HG03439 (cell line): ENCODE data around the gene C1GALT1.
"Not testable (repeated sequence)": the region's sequence is repeated elsewhere in the genome, so short reads cannot be mapped to it uniquely, and the experiment has no call there.

Experiments used
- ATAC-seq: cut with Tn5 transposase; IDR thresholded peaks from one replicate; pipeline ENCODE4 v1.9.1; 2021; ENCODE audit warnings: mild to moderate bottlenecking, moderate library complexity; ENCODE audit not compliant: unreplicated experiment

The C1GALT1 gene

DNA sequence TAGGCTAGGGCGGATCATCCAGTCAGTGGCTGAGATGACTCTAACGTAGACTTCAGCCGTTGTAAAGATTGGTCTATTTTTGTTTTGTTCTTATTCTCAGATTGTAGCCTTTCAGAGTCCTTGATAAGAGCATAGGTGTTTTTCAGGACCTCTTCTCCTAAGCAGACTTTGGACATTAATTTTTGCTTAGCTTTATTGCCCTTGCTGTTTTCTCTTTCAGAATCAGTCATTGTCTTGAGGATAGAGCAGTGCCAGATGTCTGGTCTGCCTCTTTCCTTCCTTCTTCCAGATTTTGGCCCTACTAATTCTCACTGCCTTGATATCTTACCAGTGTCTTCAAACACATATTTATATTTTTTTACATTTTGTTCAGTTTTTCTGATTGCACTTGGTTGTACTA lies 49.5 kb downstream of the C1GALT1 start:
- ATAC-seq = no peak

DNA sequence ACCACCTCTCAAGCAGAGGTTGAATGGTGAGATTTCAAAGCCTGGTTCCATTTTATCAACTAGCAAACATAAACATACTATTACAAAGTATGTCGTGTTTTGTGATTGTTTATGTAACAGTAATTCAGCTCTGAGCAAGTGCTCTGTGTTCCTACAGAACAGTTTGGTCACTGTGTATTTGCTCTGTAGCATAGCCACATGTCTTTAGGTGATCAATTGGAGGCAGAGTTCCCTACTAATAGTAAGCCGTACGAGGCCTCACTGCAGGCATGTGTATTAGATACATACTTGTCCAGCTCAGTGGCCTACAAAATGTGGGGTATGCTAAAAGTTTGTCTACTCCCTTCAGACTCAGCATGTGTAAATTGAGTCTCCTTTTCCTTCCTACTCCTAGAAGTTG lies 53.0 kb downstream of the C1GALT1 start:
- no peak for ATAC-seq

DNA sequence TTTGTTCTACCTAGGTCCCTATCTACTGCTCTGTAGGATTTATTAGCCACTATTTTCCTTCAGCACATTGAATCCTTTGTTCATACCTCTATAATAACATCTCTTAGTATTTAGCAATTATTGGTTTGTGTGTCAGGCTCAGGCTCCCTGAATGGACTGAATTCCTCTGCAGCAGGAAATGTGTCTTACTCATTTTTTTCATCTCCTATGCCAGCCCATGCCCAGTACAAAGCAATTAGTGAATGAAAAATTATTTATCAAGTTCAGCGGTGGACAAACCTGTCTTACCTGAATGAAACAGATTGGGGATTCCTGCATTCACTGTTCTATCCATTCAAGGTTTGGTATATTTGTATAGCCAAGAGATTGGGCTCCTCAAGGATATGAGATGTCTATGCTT lies 53.7 kb downstream of the C1GALT1 start:
- ATAC-seq = no peak

DNA sequence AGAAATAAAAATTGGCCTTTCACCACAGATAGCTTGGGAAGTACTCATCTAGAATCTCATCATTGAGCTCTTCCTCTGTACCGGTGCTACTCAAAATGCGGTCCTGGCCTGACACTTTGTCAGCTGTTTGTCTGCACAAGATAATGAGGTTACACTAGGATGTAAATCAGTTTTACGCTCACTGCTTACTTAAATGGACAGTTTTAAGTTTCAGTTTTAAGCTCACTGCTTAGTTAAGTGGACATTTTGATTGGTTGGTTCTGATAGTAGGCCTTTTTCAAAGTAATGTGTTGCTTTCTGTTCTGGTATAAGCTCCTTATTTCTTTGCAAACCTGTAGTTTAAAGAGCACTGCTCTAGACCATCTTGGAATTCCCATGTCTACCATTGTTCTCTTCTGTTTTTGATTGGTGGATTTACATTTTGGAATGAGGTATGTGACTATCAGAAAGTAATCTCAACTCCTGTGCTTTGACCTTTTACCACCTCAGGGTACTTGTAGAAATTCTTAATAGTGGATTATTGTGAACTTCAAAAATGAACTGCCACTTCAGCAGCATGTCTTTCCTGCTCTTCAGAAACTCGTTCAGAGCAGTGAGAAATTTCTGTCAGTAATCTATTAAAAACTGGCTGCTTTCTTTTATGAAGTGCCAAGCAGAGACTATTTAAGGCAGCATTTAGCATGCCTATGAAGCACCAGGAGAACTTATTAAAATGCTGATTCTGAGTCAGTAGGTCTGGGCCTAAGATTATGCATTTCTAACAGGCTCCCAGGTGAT lies 55.0 kb downstream of the C1GALT1 start:
- no peak for ATAC-seq

DNA sequence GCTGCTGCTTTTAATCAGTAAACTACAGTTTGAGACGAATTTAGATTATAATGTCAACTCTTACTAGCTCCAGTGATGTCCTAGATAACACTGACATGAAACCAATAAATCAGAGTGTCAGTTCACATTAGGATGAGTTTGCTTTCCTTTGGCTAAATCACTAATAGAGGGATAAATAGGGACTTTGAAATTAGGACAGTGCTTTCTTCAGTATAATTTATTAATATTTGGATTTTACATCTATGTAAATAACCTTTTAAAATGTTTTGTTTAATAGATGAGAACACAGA lies 55.6 kb downstream of the C1GALT1 start:
- ATAC-seq = no peak

DNA sequence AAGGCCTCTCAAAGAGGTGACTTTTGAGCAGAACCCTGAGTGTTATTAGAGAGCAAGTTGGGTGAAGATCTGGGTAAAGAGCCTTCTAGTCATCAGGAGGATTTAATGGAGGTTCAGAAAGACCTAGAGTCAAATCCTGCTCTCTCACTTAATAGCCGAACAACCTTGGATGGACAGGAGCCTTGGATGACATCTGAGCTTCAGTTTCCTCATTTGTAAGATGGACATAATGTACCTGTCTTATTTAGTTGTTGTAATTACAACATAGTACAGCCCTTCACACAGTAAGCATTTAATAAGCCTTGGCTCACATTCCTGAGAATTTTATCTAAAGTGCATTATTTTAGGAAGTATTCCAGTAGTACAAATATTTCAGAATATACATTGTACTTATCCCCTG lies 57.0 kb downstream of the C1GALT1 start:
- no peak for ATAC-seq

DNA sequence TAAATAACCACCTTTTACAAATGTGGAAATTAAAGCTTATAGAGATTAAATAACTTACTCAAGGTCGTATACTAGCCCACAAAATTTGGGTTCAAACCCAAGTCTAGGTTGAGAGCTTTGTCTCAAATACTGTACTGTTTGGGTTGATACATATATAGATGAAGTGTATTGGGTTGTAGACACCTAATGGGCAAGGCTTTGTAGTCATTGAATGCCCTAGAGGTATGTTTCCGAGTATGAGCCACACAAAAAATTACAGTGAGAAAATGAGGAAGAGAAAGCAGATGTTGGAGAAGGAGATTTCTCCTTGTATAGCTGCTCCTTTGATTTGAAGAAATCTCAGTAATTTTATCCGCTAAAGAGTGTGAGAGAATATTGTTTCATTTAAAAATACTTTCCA lies 60.6 kb downstream of the C1GALT1 start:
- ATAC-seq = no peak

DNA sequence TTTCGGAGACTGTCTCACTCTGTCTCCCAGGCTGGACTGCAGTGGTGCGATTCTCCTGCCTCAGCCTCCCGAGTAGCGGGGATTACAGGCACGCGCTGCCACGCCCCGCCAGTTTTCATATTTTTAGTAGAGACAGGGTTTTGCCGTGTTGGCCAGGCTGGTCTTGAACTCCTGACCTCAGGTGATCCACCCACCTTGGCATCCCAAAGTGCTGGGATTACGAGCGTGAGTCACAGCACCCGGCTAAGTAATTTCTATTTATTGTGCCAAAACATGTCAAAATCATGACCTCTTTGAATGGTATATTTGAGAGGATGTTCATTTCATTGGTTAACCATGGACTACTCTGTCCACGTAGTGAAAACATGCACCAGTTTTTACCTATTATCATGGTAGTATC lies 62.9 kb downstream of the C1GALT1 start:
- ATAC-seq = not testable (repeated sequence)

DNA sequence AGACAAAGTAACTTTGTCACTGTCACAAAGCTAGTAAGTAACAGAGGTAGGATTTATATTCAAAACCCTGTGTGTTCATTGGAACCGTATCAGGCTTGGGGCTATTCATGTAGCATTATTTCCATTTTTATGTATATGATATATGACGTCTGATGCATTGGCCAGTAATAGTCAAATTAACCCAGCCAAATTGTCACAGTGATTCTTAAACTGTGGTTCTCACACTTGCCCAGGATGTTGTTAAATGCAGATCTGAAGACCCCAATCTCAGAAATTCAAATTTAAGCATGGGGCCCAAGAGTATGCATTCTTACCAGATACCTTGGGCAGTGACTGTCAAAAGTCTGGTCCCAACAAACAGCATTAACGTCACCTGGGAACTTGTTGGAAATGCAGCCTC lies 63.9 kb downstream of the C1GALT1 start:
- ATAC-seq = no peak

DNA sequence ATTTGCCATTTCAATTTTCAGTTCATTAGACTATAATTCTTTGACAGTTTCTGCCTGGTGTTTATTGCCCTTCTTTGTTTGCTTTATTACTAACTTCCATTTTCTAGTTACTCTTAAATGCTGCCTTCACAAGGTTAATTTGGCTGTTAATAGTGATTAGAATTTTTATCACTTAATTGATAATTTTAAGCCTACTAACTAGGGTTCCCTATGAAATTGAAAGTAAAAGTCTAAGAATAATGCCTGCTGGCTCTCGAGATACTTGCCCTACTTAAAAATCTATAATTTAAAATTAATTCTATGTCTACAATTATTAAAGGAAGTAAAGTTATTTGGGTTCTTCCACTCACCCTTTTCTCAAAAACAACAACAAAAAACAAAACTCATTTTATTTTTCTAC lies 65.3 kb downstream of the C1GALT1 start:
- ATAC-seq = no peak

DNA sequence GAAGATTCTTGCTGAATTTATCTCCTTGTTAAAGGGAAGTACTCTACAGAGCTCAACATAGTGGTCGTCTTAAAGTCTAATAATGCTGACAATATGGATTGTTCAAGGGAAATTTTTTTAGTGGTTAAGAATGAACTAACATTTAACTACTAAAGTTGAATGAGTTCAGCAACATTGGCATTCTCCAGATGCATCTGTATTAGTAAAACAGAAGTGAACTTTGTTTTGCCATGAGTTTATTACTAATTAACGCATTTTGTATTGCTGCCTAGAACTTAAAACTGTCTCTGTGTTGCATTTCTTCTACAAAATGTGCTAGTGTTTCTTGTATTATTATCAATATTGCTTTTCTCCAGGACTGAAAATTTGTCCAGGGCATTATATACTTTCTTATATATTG lies 67.5 kb downstream of the C1GALT1 start:
- no peak for ATAC-seq

DNA sequence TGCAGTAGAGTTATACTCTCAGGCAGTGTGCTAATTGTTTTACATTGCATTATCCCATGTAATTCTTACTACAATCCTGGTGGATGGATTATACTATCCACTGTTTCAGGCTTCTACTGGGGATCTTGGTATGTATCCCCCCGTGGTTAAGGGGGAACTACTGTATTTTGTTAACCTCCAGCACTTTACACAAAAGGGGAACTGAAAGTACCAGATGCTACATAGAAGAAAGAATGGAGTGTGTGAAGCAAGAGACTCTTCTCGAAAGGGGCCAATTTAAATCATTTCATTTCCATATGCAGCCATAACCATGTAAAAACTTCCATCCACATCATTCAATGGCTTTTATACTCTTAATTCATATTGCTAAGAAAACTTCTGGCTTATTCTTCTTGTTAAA lies 69.4 kb downstream of the C1GALT1 start:
- ATAC-seq = peak; percentile 94

DNA sequence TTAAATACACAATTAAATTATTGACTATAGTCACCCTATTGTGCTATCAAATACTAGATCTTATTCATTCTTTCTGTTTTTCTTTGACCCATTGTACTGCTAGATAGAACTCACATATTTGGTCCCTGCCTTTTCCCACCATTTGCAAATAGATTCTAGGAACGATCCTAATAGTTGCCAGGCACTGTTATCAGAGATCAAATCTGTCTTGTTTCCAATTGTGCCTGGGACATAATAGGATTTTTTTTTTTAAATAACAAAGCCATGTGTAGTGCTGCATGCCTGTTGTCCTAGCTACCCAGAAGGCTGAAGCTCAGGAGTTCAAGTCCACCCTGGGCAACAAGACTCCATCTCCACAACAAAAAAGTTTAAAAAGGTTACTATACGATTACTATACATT lies 72.0 kb downstream of the C1GALT1 start:
- no peak for ATAC-seq

DNA sequence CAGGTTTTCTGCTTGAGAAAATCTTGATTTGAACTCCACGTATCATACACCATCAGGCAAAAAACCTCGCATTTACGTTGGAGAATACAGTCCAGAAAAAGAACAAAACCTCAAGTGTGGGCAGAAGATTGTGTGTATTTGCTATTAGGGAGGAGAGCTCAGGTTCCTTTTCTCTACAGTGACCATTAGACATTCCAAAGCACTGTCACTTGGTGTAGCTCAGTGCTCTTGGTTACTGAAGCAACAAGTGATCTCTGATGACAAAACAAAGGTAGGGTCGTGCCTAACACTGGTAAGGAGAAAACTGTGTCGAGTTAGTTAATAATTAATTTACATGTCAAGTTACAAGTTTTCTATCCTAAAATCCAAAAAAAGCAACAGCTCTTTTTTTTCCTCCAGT lies 72.6 kb downstream of the C1GALT1 start:
- ATAC-seq = no peak

DNA sequence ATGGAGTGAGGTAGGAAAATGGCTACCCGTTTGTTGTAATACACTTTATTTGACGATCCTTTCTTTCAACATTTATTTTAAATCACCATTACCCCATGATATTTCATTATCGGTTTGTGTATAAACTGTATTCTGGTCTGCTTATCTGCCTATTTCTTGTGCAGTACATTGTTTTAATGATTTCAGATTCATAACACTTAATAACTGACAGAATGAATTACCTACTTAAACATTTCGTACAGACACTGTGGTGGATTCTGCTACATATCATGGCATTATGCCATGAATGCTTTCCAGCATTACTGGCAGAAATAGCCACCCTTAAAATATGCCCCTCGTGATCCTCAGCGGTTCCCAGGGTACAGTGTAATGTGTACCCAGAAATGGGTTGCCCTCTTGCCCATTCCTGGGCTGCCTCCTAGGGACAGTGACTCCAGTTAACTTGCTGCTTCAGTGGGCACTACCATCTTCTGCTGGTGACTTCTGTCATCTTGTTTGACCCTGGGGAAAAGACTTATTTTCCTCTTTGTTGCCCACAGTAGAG lies 74.5 kb downstream of the C1GALT1 start:
- ATAC-seq = no peak

DNA sequence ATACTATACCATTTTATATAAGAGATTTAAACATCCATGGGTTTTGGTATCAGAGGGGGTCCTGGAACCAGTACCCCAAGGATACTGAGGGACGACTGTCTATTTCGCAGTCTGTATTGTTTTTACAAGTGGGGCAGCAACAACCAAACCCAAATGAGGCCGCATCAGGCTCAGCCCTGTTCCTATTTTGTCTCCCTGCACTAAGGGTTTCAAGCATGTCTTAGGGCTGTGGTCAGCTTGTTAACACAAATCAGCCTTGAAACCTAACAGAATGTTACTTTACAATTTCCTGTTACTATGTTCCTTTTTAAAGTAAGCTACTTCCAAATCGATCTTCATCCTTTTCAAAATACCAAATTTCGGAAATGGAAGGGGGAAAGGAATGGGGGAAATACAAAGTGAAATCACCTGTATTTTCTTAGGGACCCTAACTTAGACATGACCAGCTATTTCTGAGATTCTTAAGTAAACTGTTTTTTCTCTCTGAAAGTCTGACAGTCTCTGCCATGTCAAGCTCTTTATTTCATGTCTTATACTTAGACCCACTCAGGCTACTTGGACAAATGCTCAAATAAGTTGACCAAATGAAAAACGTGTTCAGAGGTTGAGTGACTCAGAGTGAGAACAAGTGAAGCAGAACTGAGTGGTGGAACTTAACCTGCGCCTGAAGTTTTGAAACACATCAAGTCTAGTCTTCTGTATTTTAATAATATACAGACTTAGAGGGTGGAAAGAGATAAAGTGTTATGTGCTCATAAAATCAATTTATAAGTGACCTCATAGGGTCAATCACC lies 75.8 kb downstream of the C1GALT1 start:
- ATAC-seq = peak; percentile 88

DNA sequence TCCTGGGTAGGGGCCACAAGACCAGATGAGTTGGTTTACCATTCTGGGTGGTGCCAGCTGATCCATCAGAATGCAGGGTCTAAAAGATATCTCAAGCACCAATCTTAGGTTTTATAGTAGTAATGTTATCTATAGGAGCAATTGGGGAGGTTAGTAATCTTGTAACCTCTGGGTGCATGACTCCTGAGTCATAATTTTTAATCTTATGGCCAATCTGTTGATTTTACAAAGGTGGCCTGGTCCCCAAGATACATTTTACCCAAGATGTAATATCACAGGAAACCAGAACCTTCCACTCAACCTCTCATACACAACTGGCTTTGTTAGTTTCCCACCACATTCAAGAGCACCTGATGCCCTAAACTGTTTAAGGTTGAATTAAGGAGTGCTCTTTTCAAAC lies 79.5 kb downstream of the C1GALT1 start:
- no peak for ATAC-seq

DNA sequence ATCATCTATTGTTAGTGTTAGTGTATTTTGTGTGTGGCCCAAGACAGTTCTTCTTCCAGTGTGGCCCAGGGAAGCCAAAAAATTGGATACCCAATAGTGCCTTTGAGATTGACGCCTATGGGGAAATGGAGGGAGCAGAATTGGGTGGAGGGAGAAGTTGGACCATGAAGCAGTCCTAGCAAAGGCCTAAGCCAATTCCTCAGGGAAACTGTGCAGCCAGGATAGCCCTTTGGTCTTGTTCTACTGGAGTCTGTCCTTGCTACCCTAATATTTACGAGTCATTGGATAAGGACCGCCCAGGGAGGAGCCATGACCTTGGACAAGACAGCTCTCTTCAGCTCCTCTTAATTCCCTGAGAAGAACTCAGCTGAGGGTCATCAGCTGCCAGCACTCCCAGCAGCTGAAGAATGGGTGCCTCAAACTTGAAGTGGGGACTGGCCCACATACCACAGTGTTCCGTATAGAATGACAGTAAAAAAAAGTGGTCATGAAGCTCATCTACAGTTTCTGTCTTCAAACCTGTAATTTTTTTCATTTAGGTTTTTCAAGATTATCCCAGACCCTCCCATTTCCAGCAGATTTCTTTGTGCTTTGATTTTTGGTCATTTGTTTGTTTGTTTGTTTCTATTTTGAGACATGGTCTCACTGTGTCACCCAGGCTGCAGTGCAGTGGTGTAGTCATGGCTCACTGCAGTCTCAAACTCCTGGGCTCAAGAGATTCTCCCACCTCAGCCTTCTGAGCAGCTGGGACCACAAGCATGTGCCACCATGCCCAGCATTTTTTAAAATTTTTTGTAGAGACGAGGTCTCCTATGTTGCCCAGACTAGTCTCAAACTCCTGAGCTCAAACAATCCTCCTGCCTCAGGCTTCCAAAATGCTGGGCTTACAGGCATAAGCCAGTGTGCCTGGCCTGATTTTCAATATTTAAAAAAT lies 81.2 kb downstream of the C1GALT1 start:
- ATAC-seq = no peak

DNA sequence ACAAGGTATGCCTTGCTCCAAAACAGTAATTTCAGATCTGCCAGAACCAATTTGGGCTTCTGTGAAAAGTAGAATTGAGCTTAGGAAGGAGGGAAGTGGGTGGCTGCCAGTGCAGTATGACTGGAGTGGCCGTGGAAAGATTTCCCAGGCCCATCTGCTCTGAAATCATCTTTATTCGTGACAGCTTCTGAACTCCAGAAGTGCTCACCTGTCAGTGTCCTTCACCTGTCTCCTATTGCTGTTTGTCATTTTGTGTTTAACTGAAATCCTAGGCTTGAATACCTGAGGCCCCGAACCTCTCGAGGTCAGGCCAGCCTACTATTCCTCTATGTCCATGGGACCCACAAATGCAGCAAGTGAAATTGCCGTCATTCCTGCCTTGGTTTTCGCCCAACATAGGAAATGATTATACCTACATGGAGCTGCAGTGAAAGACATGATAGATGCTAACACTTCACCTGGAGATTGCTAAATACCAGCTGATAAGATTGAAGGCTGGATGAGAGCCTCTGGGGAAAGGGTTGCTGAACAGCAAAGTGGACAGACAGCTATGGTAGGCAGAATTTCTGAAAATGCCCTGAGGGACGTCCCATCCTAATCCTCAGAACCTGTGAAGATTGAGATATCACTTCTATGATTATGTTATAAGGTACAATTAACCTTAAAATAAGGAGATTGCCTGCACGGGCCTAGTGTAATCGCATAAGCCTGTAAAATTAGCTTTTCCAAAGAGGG lies 82.1 kb downstream of the C1GALT1 start:
- ATAC-seq = no peak
